GM18520 (cell line): ENCODE measurements around the gene FAM117B.
"Not testable (repeated sequence)": the region's sequence is repeated elsewhere in the genome, so short reads cannot be mapped to it uniquely, and the experiment has no call there.

ENCODE experiments used
- ATAC-seq: cut with Tn5 transposase; IDR thresholded peaks from one replicate; pipeline ENCODE4 v1.9.1; 2021; ENCODE audit not compliant: unreplicated experiment

FAM117B gene

GRCh38 chr2:202636213-202636513 is 1.4 kb downstream of the FAM117B start:
- no peak for ATAC-seq

- no peak for ATAC-seq
Observed at GRCh38 chr2:202638721-202639120, 4.0 kb downstream of the FAM117B start.

GRCh38 chr2:202639231-202639630 is 4.5 kb downstream of the FAM117B start:
- ATAC-seq: no peak

- ATAC-seq: no peak
Observed at GRCh38 chr2:202642567-202642966, 7.8 kb downstream of the FAM117B start.

- no peak for ATAC-seq
Observed at GRCh38 chr2:202643012-202643858, 8.5 kb downstream of the FAM117B start.

GRCh38 chr2:202652119-202652518 is 17.4 kb downstream of the FAM117B start:
- ATAC-seq: no peak

- no peak for ATAC-seq
Observed at GRCh38 chr2:202653890-202654289, 19.1 kb downstream of the FAM117B start.

- ATAC-seq: no peak
Observed at GRCh38 chr2:202657876-202658275, 23.1 kb downstream of the FAM117B start.

GRCh38 chr2:202660796-202661195 is 26.0 kb downstream of the FAM117B start:
- ATAC-seq: no peak

- ATAC-seq: no peak
Observed at GRCh38 chr2:202669841-202670240, 35.1 kb downstream of the FAM117B start.

GRCh38 chr2:202671317-202672035 is 36.7 kb downstream of the FAM117B start:
- no peak for ATAC-seq

- not testable (repeated sequence) for ATAC-seq
Observed at GRCh38 chr2:202675097-202675496, 40.3 kb downstream of the FAM117B start.

- no peak for ATAC-seq
Observed at GRCh38 chr2:202679980-202680379, 45.2 kb downstream of the FAM117B start.

GRCh38 chr2:202680512-202680911 is 45.7 kb downstream of the FAM117B start:
- ATAC-seq: no peak

GRCh38 chr2:202681688-202682205 is 47.0 kb downstream of the FAM117B start:
- ATAC-seq: no peak

GRCh38 chr2:202682274-202682673 is 47.5 kb downstream of the FAM117B start:
- ATAC-seq: no peak

- no peak for ATAC-seq
Observed at GRCh38 chr2:202687276-202687675, 52.5 kb downstream of the FAM117B start.

- ATAC-seq: no peak
Observed at GRCh38 chr2:202689459-202689858, 54.7 kb downstream of the FAM117B start.

- no peak for ATAC-seq
Observed at GRCh38 chr2:202689898-202690297, 55.1 kb downstream of the FAM117B start.

- no peak for ATAC-seq
Observed at GRCh38 chr2:202690321-202690900, 55.6 kb downstream of the FAM117B start.

GRCh38 chr2:202693503-202693902 is 58.7 kb downstream of the FAM117B start:
- ATAC-seq: no peak

- no peak for ATAC-seq
Observed at GRCh38 chr2:202695166-202695565, 60.4 kb downstream of the FAM117B start.
